ENCODE results near the gene GALNT18. TPM values are rescaled to one million over a fixed set of nuclear protein-coding genes. Genes with fewer than 3 reads are reported as not detected.
"Not testable (repeated sequence)": the region's sequence is repeated elsewhere in the genome, so short reads cannot be mapped to it uniquely, and the experiment has no call there.

GALNT18 gene
- total RNA-seq, 1 donor from 2014 or later = 11.7 TPM

DNA sequence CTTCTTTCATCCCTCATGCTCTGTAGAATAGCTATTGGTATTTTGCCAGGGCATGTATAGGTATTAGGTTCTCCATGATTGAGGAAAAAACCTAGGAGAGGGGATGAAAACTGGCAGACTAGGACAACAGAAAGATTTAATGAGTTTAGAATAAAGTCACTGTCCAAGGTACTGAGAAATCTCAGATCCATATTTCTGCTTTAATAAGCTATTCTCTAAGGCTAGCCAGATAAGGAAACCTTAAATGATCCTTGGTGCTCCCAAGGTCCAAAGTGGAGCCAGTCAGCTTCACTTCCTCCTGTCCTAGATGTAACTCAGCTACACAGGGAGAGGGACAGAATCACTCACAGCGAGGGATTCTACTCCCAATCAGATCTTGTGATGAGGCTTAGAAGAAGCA, 255.0 kb downstream of the GALNT18 start:
- TF ChIP-seq, protein P1, sequence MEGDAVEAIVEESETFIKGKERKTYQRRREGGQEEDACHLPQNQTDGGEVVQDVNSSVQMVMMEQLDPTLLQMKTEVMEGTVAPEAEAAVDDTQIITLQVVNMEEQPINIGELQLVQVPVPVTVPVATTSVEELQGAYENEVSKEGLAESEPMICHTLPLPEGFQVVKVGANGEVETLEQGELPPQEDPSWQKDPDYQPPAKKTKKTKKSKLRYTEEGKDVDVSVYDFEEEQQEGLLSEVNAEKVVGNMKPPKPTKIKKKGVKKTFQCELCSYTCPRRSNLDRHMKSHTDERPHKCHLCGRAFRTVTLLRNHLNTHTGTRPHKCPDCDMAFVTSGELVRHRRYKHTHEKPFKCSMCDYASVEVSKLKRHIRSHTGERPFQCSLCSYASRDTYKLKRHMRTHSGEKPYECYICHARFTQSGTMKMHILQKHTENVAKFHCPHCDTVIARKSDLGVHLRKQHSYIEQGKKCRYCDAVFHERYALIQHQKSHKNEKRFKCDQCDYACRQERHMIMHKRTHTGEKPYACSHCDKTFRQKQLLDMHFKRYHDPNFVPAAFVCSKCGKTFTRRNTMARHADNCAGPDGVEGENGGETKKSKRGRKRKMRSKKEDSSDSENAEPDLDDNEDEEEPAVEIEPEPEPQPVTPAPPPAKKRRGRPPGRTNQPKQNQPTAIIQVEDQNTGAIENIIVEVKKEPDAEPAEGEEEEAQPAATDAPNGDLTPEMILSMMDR (conservative IDR thresholded peaks at IDR 0.05) = no peak
- Mint-ChIP-seq H3K27ac (no peak overlapping the region), H3K9me3 (no peaks in the 10 kb centered on the region), H3K36me3 (no peaks in the 10 kb centered on the region), H3K4me3 (no peak overlapping the region), H3K27me3 (no peaks in the 10 kb centered on the region), H3K4me1 (ENCODE audit: unreplicated experiment) (no peaks in the 10 kb centered on the region)
- DNase-seq (ENCODE audit: extremely low spot score, unreplicated experiment) = no peak

DNA sequence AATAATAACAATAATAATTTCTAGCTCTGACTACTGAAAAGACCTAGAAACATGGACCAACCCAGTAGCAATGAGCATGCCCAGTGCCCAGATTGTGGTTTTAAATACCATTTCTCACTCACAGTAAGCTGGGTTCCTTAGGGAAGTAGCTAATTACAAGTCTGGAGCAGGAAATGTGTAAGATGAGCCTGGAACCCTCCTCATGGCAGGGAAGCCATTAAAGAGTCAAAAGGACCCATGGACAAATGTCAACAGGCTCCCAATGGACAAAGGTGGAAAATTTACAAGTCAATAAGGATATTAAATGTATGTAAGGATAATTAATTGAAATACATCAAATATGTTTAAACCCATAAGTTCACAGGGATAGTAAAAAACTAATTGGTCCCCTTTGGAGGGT, 258.1 kb downstream of the GALNT18 start:
- DNase-seq (ENCODE audit: extremely low spot score, unreplicated experiment) = no peak
- H3K4me3 Mint-ChIP-seq = no peak overlapping the region
- no peaks in the 10 kb centered on the region for H3K9me3 Mint-ChIP-seq
- H3K27ac Mint-ChIP-seq = no peak overlapping the region
- H3K4me1 Mint-ChIP-seq (ENCODE audit: unreplicated experiment) = peaks cover 7% of the 10 kb centered on the region
- no peaks in the 10 kb centered on the region for H3K27me3 Mint-ChIP-seq
- TF ChIP-seq, protein P1 (conservative IDR thresholded peaks at IDR 0.05) = no peak
- no peaks in the 10 kb centered on the region for H3K36me3 Mint-ChIP-seq

DNA sequence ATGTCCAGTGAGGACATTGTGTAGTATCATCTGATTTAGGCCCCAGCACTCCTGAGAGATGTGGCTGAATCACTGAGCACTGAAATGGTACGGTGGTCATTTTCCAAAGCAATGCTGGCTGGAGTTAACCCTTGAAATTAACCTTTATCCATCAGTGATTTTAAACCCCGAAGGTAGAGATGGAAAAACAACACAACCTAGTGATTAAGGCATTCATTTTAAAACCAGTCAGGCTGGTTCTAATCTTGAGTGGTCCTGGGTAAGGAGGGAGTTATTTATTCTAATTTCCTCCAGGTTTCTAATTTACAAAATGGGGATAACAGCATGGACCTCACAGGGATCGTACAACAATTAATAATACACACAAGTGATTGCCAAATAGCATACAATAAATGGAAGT, 262.2 kb downstream of the GALNT18 start:
- TF ChIP-seq, protein P1 (conservative IDR thresholded peaks at IDR 0.05) = no peak
- H3K27me3 Mint-ChIP-seq = peaks cover 7% of the 10 kb centered on the region
- no peaks in the 10 kb centered on the region for H3K9me3 Mint-ChIP-seq

DNA sequence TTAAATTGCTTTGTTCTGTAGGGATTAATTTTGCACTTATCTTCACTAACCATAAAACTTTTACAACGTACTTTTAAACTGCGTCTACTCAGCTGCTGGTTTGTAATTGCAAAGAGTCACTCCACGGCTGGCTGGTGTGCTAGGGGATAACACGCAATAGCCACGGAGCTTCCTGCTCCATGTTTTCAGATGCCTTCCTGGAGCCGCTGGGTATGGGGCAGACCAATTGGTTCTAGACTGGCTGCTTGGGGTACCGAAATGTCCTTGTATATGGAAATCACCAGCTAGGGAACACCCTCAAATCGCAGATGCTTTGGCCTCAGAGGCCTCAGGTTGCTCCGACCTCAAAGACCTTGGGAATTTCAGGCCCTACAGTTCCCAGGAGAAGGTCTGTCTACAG, 265.0 kb downstream of the GALNT18 start:
- H3K36me3 Mint-ChIP-seq = no peaks in the 10 kb centered on the region
- TF ChIP-seq, protein P1 (conservative IDR thresholded peaks at IDR 0.05) = no peak
- H3K27ac Mint-ChIP-seq = no peak overlapping the region
- no peak for DNase-seq (ENCODE audit: extremely low spot score, unreplicated experiment)
- H3K9me3 Mint-ChIP-seq = no peaks in the 10 kb centered on the region
- peaks cover 7% of the 10 kb centered on the region for H3K27me3 Mint-ChIP-seq
- no peak overlapping the region for H3K4me3 Mint-ChIP-seq
- H3K4me1 Mint-ChIP-seq (ENCODE audit: unreplicated experiment) = peaks cover 7% of the 10 kb centered on the region

More for the DNA sequence above, 262.2 kb downstream of the GALNT18 start:
- DNase-seq (ENCODE audit: extremely low spot score, unreplicated experiment) = no peak
- peaks cover 7% of the 10 kb centered on the region for H3K4me1 Mint-ChIP-seq (ENCODE audit: unreplicated experiment)
- no peak overlapping the region for H3K27ac Mint-ChIP-seq
- no peaks in the 10 kb centered on the region for H3K36me3 Mint-ChIP-seq
- no peak overlapping the region for H3K4me3 Mint-ChIP-seq

DNA sequence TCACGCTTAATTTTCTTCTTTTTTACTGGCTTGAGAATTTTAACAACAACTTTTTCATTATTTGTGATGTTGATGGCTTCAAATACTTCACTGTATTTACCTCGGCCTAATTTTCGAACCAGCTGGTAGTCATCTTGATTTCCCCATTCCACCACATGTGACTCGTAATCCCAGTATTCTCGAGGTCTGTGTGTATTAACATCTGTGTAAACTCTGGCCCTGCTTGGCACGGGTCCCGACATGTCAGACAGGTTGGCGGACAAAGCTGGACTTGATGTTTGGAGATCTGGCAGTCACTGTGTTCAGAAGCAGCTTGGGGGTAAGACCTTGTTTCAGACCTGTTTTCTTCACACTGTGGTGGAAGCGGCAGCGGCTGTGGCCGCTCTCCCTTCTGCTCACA, 268.9 kb downstream of the GALNT18 start, which contains the start of gene CSNK2A3:
Gene CSNK2A3, minus strand, starts transcription at position 373 of the 400 bp plus-strand sequence. Its CDS starts 131 bp downstream, at position 242.
- not testable (repeated sequence) for H3K9me3 Mint-ChIP-seq; H3K36me3 Mint-ChIP-seq; DNase-seq (ENCODE audit: extremely low spot score, unreplicated experiment); H3K27ac Mint-ChIP-seq; H3K4me3 Mint-ChIP-seq; H3K27me3 Mint-ChIP-seq
- peaks cover 29% of the 10 kb centered on the region for H3K4me1 Mint-ChIP-seq (ENCODE audit: unreplicated experiment)

DNA sequence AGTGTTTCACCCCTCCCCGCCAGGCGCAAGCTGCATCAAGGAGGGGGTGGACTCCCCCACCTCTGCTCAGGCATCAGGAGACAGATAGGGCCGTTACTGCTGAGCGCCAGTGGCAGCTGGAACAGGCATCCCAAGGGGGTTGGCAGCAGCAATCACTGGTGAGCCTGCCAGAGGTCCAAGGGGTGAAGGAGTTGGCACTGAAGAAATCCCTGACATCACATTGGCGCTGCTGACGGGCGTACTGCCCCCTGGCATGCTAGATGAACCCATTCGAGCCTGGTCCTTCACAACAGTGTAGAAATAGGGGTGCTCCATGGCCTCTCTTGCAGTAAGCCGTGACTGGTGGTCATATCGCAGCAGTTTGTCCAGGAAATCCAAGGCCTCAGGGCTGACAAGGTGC, 270.0 kb downstream of the GALNT18 start:
- H3K4me3 Mint-ChIP-seq; H3K27me3 Mint-ChIP-seq; H3K9me3 Mint-ChIP-seq; H3K27ac Mint-ChIP-seq; DNase-seq (ENCODE audit: extremely low spot score, unreplicated experiment); H3K36me3 Mint-ChIP-seq: not testable (repeated sequence)
- H3K4me1 Mint-ChIP-seq (ENCODE audit: unreplicated experiment) = peaks cover 29% of the 10 kb centered on the region

DNA sequence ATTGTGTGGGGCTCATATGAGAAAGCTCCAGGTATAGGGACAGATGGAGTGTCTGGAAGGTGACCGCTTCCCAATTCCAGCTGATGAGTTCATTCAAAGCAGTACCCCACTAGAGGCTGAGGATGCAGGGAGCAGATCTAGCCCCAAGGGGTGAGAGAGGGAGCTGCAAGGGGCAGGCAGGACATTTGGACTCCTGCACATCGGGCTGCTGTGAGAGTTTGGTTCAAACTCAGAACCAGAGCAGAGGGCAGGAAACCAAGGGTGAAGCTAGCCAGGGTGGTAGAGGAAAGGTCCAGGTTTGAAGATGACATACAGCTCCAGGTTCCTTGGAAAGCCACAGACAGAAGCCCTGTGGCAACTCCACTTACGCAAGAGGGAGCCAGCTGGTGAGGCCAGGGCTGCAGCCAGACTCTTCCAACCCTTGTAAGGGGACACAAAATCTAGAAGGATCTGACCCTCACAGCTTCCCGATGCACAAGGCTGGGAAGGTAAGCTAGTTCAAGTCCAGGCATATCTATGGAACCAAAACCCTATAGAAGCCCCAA, 270.7 kb downstream of the GALNT18 start:
- Mint-ChIP-seq H3K27ac (no peak overlapping the region), H3K9me3 (no peaks in the 10 kb centered on the region), H3K27me3 (peaks cover 10% of the 10 kb centered on the region), H3K4me1 (ENCODE audit: unreplicated experiment) (peaks cover 29% of the 10 kb centered on the region), H3K4me3 (no peak overlapping the region), H3K36me3 (no peaks in the 10 kb centered on the region)
- TF ChIP-seq, protein P1 (conservative IDR thresholded peaks at IDR 0.05) = no peak
- DNase-seq (ENCODE audit: extremely low spot score, unreplicated experiment) = no peak

All from type B pancreatic cell (in vitro differentiated cells).